ENCODE results near the gene SNX33.
A peak's percentile ranks its signal among the peaks of the same experiment; 100 is the strongest.

SNX33 gene

DNA sequence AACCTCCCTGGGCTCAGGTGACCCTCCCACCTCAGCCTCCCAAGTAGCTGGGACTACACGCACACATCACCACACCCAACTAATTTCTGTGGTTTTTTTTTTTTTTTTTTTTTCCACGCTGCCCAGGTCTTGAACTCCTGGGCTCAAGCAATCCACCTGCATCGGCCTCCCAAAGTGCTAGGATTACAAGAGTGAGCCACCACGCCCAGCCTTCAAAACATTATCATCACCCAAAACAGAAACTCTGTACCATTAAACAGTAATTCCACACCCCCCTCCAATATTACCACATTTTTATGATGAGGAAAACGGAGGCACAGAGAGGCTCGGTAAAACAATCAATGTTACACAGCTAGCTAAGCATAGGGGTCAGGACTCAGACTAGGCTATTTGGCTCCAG lies 11.7 kb upstream of the SNX33 start:
- in situ Hi-C loops (cut with HindIII; ENCODE audit: low sequenced_read_pairs): no loop called here
- no peak for TF ChIP-seq CTCF (IDR thresholded peaks at IDR 0.05; ENCODE audit: low read depth, low read length)
- no peak overlapping the region for H3K4me3 ChIP-seq (ENCODE audit: low read depth, low read length)
- DNase-seq (ENCODE audit: low read depth, low spot score): no peak

DNA sequence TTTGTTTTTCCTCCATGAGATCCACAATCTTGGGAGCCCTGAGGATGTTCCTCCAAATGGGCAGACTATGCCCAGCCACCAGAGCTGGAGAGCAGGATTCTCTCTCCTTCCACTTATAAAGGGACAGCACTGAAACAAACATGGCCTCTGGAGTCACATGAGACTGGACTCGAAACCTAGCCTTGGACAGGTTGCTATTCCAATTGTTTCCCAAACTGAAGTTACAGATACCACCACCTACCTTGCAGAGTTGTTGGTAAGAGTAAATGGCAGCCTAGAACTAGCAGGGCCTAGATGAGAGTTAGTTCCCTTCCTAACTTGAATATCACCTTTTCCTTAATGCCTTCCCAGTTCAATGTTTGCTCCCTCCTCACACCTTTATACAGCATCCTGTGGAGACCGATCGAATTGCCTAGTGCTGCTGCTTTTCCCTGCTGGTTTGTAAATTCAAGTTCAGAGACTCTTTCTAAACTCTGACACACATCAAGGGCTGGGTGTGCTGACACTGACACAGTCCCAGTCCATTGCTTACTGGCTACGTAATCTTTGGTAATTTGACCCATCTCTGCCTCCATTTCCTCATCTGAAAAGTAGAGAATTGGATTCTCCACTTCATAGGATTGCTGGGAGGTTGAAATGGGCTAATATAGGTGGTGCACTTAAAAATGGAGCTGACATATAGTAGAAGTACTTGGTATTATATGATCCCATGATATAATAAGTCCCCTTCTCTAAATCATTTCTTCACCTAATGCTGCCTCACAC lies 10.3 kb upstream of the SNX33 start:
- no peak for DNase-seq (ENCODE audit: low read depth, low spot score)
- H3K4me3 ChIP-seq (ENCODE audit: low read depth, low read length): no peak overlapping the region
- in situ Hi-C loops (cut with HindIII; ENCODE audit: low sequenced_read_pairs): no loop called here
- TF ChIP-seq CTCF (IDR thresholded peaks at IDR 0.05; ENCODE audit: low read depth, low read length): no peak

DNA sequence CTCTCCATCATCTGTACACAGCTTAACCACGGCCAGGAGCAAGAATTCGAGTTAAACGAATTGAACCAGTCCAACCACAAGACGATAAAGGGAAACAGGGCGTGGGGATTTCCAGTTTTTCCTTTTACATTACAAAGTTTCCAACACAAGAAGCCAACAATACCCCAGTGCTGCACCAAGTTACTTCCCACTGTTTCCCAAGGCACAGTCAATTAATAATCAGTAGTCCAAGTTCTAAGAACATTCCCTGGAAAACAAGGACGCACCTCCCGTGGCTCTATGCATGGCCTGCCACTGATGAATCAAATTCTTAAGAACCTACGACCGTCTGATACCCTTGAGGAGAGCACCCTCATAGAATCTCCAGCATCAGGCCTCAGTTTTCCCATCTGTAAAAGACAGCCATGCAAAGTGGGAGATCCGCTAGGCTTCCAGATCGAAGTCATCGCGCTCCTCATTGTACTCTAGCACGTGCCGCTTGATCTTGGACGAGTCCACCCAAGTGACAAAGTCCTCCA lies 8.5 kb upstream of the SNX33 start:
- no peak for DNase-seq (ENCODE audit: low read depth, low spot score)
- no peak for TF ChIP-seq CTCF (IDR thresholded peaks at IDR 0.05; ENCODE audit: low read depth, low read length)
- in situ Hi-C loops (cut with HindIII; ENCODE audit: low sequenced_read_pairs): no loop called here
- H3K4me3 ChIP-seq (ENCODE audit: low read depth, low read length): peak overlapping the region; percentile 68

DNA sequence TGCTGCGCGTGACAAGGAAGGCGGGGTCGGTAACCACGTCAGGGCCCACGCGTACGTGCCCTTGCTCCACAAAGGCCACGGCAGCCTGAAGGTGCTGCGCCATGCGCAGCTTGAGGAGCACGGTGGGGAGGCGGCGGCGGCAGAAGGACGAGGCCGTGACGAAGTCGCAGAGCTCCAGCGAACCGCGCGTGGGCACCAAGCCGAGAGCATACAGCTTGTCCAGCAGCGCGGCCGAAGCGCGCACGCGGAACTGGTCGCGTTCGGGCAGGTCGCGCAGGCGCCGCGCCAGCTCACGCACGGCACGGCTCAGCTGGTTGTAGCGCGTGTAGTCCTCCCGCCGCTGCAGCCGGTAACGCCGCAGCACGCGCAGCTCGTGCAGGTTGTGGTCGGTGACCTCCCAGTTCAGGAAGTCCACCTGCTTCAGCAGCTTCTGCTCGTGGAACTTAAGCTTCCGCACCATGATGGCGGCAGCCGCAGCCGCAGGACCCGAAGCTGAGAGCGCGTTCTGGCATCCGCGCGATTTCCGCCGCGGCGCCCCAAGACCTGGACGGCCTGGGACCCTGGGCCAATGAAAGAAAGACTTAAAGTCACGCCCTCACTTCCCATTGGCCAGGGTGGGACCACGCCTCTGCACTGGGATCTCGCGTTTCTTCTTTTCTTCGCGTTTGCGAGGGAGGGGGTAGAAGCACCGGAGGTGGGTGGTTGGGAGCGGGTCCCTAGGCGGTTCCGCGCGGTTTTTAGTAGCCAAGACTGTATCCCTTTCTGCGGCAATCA lies 7.8 kb upstream of the SNX33 start, which contains the start of gene IMP3:
IMP3 (minus strand) TSS at position 516 of the 774 bp plus-strand sequence; CDS start at position 460, 56 bp downstream.
- TF ChIP-seq CTCF (IDR thresholded peaks at IDR 0.05; ENCODE audit: low read depth, low read length): no peak

GRCh38 chr15:75640483-75641178 lies 7.1 kb upstream of the SNX33 start:
- peak; percentile 72 for DNase-seq (ENCODE audit: low read depth, low spot score)
- TF ChIP-seq CTCF (IDR thresholded peaks at IDR 0.05; ENCODE audit: low read depth, low read length): peak; percentile 21
- peak overlapping the region; percentile 68 for H3K4me3 ChIP-seq (ENCODE audit: low read depth, low read length)
- in situ Hi-C loops (cut with HindIII; ENCODE audit: low sequenced_read_pairs): no loop called here

More for the DNA sequence above, 7.8 kb upstream of the SNX33 start, which contains the start of gene IMP3:
- peak within 1 kb of the TSS; percentile 68 for H3K4me3 ChIP-seq (ENCODE audit: low read depth, low read length)
- in situ Hi-C loops (cut with HindIII; ENCODE audit: low sequenced_read_pairs): no loop called here
- DNase-seq (ENCODE audit: low read depth, low spot score): peak; percentile 98

- in situ Hi-C loops (cut with HindIII; ENCODE audit: low sequenced_read_pairs): no loop called here
- no peak for DNase-seq (ENCODE audit: low read depth, low spot score)
- no peak overlapping the region for H3K4me3 ChIP-seq (ENCODE audit: low read depth, low read length)
- TF ChIP-seq CTCF (IDR thresholded peaks at IDR 0.05; ENCODE audit: low read depth, low read length): no peak
Measured at GRCh38 chr15:75641179-75641503, 6.6 kb upstream of the SNX33 start.
